ENCODE data around the gene NRF1.

The NRF1 gene

GRCh38 chr7:129684777-129685176 lies 73.3 kb downstream of the NRF1 start:
- no peak for DNase-seq (ENCODE audit: low read depth in 2 of 2)

DNA sequence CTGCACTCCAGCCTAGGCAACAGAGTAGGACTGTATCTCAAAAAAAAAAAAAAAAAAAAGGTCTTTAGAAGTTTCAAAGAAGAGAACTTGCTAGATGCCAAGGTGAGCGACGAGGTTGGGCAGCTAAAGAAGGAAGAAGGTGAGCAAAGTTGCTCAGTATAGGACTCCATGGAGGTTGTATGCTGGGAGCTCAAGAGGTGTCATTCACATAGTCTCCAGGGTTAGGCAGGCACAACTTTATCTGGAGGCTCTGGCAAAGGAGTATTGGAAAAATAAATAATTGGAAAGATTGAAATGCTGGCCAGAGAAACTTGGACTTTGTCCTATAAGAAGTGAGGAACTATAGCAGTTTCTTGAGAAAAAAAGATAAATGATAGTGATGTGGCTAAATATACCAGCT lies 74.5 kb downstream of the NRF1 start:
- DNase-seq (ENCODE audit: low read depth in 2 of 2), result no peak

- no peak for DNase-seq (ENCODE audit: low read depth in 2 of 2)
These were observed 77.1 kb downstream of the NRF1 start for GRCh38 chr7:129688503-129689222.

DNA sequence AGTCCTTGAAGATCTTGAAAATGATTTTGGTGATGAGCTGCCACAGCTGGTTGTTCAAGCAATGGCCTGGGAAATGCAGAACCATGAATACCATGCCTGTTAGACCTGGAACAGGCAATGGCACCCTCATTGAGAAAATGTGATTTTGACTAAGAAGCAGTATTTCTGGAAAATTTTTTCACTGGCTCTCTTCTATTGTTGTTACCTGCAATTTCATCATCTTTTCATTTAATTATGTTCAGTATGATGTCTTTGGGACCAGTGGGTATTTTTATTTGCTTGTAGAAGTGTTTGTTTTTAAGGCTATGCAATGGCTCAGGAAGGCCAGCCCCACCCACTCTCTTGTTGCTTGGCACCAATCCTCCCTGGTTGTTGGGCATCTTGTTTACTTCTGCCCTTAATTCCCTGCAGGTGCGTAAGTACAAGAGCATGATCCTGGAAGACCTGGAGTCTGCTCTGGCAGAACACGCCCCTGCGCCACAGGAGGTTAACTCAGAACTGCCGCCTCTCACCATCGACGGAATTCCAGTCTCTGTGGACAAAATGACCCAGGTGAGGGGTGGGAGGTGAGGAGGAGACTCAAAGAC lies 78.6 kb downstream of the NRF1 start:
- no peak for DNase-seq (ENCODE audit: low read depth in 2 of 2)

DNA sequence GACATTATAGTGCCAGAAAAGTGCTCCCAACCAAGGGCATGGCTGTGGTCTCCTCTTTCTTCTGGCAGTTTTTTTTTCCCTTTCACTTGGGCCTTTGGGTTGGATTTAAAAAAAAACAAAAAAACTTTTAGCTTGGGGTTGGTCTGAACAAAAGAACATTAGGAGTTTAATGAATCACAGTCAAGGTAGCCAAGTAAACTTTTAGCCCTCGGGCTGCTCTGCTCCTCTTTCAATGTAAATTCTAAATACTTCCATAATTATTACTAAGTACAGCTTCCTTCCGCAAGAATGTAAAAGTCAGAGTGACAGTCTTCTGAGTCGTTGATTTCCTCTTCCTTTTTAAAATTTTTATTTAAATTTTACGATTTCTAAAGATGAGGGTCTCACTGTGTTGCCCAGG lies 79.2 kb downstream of the NRF1 start:
- no peak for DNase-seq (ENCODE audit: low read depth in 2 of 2)

DNA sequence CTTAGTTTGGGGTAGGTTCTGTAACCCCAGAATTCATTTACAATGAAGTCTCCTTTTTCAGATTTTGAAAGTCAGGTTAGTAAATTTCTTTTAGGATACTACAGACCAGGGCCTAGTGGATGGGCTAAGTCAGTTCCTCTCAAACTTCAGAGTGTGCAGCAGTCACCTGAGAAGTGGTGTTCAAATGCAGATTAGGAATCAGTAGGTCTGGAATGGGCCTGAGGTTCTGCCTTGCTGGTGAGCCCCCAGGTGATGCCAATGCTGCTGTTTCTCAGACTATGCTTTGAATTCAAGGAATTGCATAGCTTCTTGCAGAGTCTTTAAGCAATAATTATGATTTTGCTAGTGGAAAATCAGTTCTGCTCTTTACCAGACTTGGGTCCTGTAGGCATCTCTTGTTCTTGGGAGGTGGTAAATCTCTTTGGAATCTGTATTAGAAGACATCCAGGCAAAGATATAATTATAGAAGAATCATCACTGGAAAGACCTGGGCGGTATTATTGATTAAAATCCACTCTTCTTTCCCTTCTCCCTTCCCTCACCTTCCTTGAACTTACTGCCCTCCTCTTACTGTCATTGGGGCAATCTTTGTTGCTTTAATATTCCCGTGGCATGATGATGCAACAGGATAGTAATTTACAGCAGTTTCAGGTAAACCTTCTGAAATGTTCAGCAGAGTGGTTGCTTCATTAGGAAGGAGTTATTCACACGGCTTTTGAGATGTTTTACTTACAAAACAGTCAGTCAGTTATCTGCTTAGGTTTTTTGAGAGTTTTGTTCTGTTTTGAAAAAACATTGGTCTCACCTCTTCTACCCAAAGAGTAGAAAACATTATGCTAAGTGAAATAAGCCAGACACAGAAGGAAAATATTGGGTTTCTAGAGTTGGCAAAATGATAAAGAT lies 87.2 kb downstream of the NRF1 start:
- DNase-seq (ENCODE audit: low read depth in 2 of 2), result no peak

GRCh38 chr7:129702316-129702715 lies 90.8 kb downstream of the NRF1 start:
- DNase-seq (ENCODE audit: low read depth in 2 of 2), result no peak

GRCh38 chr7:129702761-129703338 lies 91.3 kb downstream of the NRF1 start:
- no peak for DNase-seq (ENCODE audit: low read depth in 2 of 2)

DNA sequence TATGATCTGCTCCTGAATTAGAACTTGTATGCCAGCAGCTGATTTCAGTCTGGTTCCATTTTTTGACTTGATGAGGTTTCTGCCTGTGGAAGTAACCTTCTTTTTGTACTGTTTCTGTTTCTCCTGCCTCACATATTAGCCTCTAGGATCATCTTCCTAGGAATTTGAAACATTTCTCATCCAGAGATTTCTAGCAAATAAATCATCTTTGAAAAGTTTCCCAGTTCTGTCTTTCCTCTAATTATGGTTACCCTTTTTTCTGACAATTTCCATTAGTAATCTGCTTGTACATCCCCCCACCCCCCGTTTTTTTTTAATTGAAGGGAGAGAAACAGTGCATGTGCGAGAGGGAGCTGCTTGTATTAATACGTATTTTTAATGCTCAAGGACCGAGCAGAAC lies 92.2 kb downstream of the NRF1 start:
- DNase-seq (ENCODE audit: low read depth in 2 of 2), result no peak

DNA sequence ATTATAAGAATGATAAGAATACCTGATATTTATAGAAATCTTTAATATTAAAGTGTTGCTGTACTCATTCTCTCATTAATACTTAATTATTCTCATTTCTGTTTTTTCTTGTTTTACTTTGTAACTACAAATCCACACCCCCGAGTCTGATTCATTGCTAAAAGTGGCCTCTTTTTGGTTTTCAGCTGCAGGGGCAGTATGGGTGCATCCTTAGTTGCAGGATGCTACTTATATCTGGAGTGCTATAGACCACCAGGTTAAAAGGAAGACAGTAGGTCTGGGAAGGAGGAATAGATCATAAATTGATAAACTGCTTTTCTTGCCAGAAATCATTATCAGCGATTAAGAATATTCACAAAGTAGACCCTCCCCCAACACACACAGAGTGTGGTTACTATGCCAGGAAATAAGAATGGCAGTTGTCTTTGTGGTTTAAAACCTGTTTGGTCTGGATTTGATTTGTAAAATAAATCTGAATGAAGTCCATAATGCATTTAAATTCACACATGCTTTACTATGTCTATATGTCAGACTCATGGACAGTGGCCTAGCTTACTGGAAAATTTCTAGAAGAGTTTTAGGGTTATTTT lies 96.5 kb downstream of the NRF1 start:
- DNase-seq (ENCODE audit: low read depth in 2 of 2), result no peak

DNA sequence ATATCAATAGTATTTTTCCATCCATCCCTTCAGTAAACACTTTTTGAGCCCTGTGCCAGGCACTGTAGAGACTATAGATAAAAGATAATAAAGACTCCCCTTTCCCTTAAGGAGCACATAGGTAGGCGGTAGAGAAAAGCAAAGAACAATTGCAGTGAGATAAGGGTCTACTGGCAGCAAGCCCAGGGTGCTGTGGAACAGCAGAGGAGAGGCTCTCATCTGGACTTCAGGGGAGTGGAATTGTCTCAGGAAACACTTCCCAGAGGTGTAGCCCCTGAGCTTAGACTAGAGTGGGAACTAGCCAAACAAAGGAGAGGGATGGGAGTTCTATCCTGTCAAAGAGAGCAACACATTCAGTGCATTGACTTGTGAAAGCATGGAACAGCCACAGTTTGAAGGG lies 102.0 kb downstream of the NRF1 start:
- no peak for DNase-seq (ENCODE audit: low read depth in 2 of 2)

GRCh38 chr7:129714514-129715063 lies 103.1 kb downstream of the NRF1 start:
- no peak for DNase-seq (ENCODE audit: low read depth in 2 of 2)

DNA sequence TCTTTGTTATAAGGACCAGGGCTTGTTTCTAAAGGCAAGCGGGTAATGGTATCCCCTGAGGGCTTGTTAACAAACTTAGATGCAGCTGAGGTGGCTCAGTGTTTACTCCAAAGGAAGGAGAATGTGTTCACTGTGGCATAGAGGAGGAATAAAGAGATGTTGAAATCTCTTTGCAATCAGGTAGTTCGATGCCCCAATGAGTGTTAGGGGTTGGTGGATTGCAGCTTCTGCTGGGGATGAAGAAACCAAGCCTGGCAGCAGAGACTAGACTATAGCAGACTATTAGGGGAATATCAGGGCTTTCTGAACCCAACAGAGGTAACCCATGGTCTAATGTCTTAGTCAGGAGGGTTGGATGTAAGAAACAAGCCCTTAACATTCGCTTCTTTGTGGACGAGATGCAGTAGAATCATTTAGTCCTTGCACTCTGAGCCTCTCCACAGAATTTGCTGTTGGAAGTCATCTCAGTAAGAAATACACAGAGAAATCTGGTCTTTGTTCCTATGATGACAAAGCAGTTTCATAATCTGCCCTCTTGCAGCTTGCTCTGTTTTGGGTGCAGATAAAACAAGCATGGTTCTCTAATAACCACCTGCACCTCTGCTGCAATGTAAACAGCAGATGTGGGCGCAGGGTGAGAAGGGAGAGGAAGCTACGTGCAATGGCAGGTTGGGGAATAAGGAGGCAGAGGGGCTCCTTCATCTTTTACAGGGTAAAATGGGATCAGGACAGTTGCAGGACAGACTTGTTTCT lies 108.6 kb downstream of the NRF1 start:
- no peak for DNase-seq (ENCODE audit: low read depth in 2 of 2)

DNA sequence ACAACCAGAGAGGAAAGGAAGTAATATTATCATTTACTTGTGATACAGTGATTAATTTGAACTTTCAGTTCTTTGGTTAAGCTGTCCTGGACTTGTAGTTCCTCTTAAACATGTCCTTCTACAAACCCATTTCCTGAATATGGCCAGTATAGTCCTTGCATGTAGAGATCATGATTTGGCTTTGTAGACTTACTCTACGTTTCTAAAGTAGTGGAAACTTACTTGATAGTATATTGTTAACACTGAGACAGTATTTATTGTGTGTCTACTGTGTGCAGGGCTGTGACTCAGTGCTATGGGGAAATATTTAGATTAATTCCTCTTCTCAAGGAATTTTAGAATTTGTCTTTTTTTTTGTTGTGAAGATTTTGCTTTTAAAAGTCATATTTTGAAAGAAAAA lies 109.5 kb downstream of the NRF1 start:
- DNase-seq (ENCODE audit: low read depth in 2 of 2), result no peak

- no peak for DNase-seq (ENCODE audit: low read depth in 2 of 2)
These were observed 112.2 kb downstream of the NRF1 start for GRCh38 chr7:129723679-129724078.

GRCh38 chr7:129724796-129725195 lies 113.3 kb downstream of the NRF1 start:
- DNase-seq (ENCODE audit: low read depth in 2 of 2), result no peak

GRCh38 chr7:129728875-129729467 lies 117.5 kb downstream of the NRF1 start:
- DNase-seq (ENCODE audit: low read depth in 2 of 2), result no peak

GRCh38 chr7:129729511-129729910 lies 118.0 kb downstream of the NRF1 start:
- DNase-seq (ENCODE audit: low read depth in 2 of 2), result no peak

- DNase-seq (ENCODE audit: low read depth in 2 of 2), result no peak
These were observed 118.6 kb downstream of the NRF1 start for GRCh38 chr7:129730159-129730558.

DNA sequence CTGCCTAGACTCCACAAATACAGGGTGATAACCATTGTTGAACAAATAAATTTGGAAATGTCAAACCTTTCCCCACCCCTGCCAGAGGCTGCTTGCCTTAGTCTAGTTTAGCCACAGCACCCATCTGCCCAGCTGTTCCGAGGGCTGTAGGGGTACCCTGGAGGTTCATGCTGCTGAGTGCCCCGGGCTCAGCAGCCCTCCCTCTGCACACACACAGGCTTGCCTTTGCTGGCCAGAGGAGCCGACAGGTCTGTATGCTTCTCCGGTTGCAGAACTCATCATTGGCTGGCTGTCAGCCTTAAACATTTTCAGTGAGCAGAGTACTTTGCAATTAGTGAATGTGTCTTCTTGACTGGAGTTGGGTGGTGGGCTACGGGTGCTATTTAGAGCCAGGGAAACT lies 122.9 kb downstream of the NRF1 start:
- no peak for DNase-seq (ENCODE audit: low read depth in 2 of 2)

DNA sequence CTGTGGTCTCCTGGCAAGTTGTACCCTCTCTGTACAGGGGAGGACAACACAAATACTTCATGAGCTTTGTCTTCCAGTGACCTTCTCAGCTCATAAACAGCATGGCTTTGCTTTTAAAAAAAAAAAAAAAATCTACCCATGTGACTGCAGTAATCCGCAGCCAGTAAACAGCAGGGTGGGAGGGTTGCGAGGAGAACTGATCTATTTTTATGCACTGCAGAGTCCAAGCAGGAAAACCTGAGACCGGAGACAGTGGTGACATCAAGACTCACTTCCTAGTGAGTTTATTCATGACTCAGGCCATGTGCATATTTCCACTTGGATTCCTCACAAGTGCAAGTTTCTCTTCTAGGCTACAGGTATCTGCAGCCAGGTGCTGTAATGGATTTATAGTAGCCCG lies 127.9 kb downstream of the NRF1 start:
- DNase-seq (ENCODE audit: low read depth in 2 of 2), result no peak
